ENCODE results near the gene CEACAM20. TPM values are rescaled to one million over a fixed set of nuclear protein-coding genes. Genes with fewer than 3 reads are reported as not detected.
A peak's percentile ranks its signal among the peaks of the same experiment; 100 is the strongest.

The CEACAM20 gene
- total RNA-seq, 1 donor from 2014 or later: not detected

- Histone ChIP-seq H2AFZ (replicated peaks) (no peak overlapping the region), H3K27ac (no peak overlapping the region), H3K4me3 (no peak overlapping the region), H3K9ac (no peak overlapping the region), H3K9me3 (ENCODE audit: low read depth) (no peaks in the 10 kb centered on the region), H3K27me3 (peaks cover 40% of the 10 kb centered on the region), H3K79me2 (ENCODE audit: low read depth) (no peaks in the 10 kb centered on the region), H3K4me2 (no peak overlapping the region), H3K4me1 (no peaks in the 10 kb centered on the region), H3F3A (ENCODE audit: low read depth) (no peaks in the 10 kb centered on the region), H4K20me1 (ENCODE audit: low read depth) (no peaks in the 10 kb centered on the region), H3K36me3 (no peaks in the 10 kb centered on the region)
- TF ChIP-seq CTCF (IDR thresholded peaks at IDR 0.05) (no peak), EZH2 (IDR thresholded peaks at IDR 0.05) (no peak), EZH2phosphoT487 (IDR thresholded peaks at IDR 0.05) (no peak)
- DNase-seq (ENCODE audit: low spot score): no peak
- peaks cover 3% of the 10 kb centered on the region for H3K9me3 Mint-ChIP-seq
- H3K4me3 Mint-ChIP-seq: no peak overlapping the region
- peaks cover 5% of the 10 kb centered on the region for H3K27me3 Mint-ChIP-seq (ENCODE audit: insufficient read depth, low read depth)
- H3K36me3 Mint-ChIP-seq: no peaks in the 10 kb centered on the region
- H3K27ac Mint-ChIP-seq: no peak overlapping the region
- no peaks in the 10 kb centered on the region for H3K4me1 Mint-ChIP-seq
These were observed 20.0 kb downstream of the CEACAM20 start for GRCh38 chr19:44509478-44509877.

- peaks cover 34% of the 10 kb centered on the region for H3K27me3 ChIP-seq
- Mint-ChIP-seq H3K4me3 (peak within 1 kb of the TSS; percentile 91), H3K36me3 (peaks cover 43% of the 10 kb centered on the region), H3K4me1 (peaks cover 8% of the 10 kb centered on the region), H3K27ac (peak within 1 kb of the TSS; percentile 67), H3K27me3 (ENCODE audit: insufficient read depth, low read depth) (peaks cover 14% of the 10 kb centered on the region), H3K9me3 (peaks cover 59% of the 10 kb centered on the region)
- H3K4me3 ChIP-seq: peak within 1 kb of the TSS; percentile 86
- H3K9ac ChIP-seq: peak within 1 kb of the TSS; percentile 56
- peaks cover 6% of the 10 kb centered on the region for H3K9me3 ChIP-seq (ENCODE audit: low read depth)
- no peak within 1 kb of the TSS for H3K27ac ChIP-seq
- no peaks in the 10 kb centered on the region for H3K4me1 ChIP-seq
- H4K20me1 ChIP-seq (ENCODE audit: low read depth): no peaks in the 10 kb centered on the region
- H3K36me3 ChIP-seq: peaks cover 17% of the 10 kb centered on the region
- peaks cover 6% of the 10 kb centered on the region for H3F3A ChIP-seq (ENCODE audit: low read depth)
- peak within 1 kb of the TSS; percentile 92 for H3K4me2 ChIP-seq
- DNase-seq (ENCODE audit: low spot score): peak; percentile 99
- peaks cover 45% of the 10 kb centered on the region for H3K79me2 ChIP-seq (ENCODE audit: low read depth)
- H2AFZ ChIP-seq (replicated peaks): peak within 1 kb of the TSS; percentile 90
- TF ChIP-seq EZH2 (IDR thresholded peaks at IDR 0.05) (no peak), CTCF (IDR thresholded peaks at IDR 0.05) (peak; percentile 56)
These were observed 29.2 kb downstream of the CEACAM20 start, which contains the start of gene ZNF180 for GRCh38 chr19:44499962-44500949. Gene ZNF180 (minus strand): TSS chr19:44500522. CDS start chr19:44497334, 3,188 bp downstream.

DNA sequence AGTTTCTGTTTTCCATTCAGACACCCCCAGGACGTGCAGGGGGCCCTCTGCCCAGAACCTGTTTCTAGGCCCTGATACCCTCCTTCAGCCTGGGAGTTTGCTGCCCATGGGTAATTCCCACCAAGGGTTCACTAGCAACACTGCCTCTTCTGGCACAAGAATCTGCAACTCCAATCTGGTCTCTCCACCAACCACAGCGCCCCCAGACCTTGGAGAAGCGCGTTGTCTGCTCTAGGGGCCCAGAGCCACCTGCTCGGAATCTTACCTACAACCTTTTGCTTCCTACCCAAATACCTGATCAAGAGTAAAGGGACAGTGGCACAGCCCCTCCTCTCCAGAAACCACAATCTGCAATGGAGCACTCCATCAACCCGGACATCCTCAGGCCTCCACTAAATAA is 29.9 kb downstream of the CEACAM20 start:
- TF ChIP-seq EZH2phosphoT487 (IDR thresholded peaks at IDR 0.05) (no peak), EZH2 (IDR thresholded peaks at IDR 0.05) (no peak), CTCF (IDR thresholded peaks at IDR 0.05) (no peak)
- DNase-seq (ENCODE audit: low spot score): no peak
- H3K4me3 Mint-ChIP-seq: peak overlapping the region; percentile 91
- Histone ChIP-seq H3K79me2 (ENCODE audit: low read depth) (peaks cover 52% of the 10 kb centered on the region), H3K9ac (peak overlapping the region; percentile 56), H3K4me2 (peak overlapping the region; percentile 92), H2AFZ (replicated peaks) (peak overlapping the region; percentile 90), H3F3A (ENCODE audit: low read depth) (peaks cover 6% of the 10 kb centered on the region), H3K9me3 (ENCODE audit: low read depth) (peaks cover 6% of the 10 kb centered on the region), H3K27me3 (peaks cover 27% of the 10 kb centered on the region), H4K20me1 (ENCODE audit: low read depth) (no peaks in the 10 kb centered on the region), H3K4me3 (peak overlapping the region; percentile 86), H3K4me1 (no peaks in the 10 kb centered on the region), H3K27ac (no peak overlapping the region), H3K36me3 (peaks cover 17% of the 10 kb centered on the region)
- H3K36me3 Mint-ChIP-seq: peaks cover 50% of the 10 kb centered on the region
- H3K4me1 Mint-ChIP-seq: peaks cover 8% of the 10 kb centered on the region
- peaks cover 14% of the 10 kb centered on the region for H3K27me3 Mint-ChIP-seq (ENCODE audit: insufficient read depth, low read depth)
- H3K27ac Mint-ChIP-seq: peak overlapping the region; percentile 67
- peaks cover 66% of the 10 kb centered on the region for H3K9me3 Mint-ChIP-seq
